Renal pelvis (tissue), 4 donors: ENCODE results near the gene TIMM10. TPM values are rescaled to one million over a fixed set of nuclear protein-coding genes. Genes with fewer than 3 reads are reported as not detected.
"Not testable (repeated sequence)": the region's sequence is repeated elsewhere in the genome, so short reads cannot be mapped to it uniquely, and the experiment has no call there.

Source experiments
- DNase-seq: peaks from one replicate; pipeline ENCODE4 v3.0.0-alpha.2; 2013
- polyA plus RNA-seq, 3 donors: library from polyadenylated mRNA; unstranded; fragments of 120-200 nt; gene quantifications; one replicate each; pipeline ENCODE4 v1.2.1, GENCODE V29; 2013; ENCODE audit not compliant: insufficient read length in 3 of 3

The TIMM10 gene
- polyA plus RNA-seq, 3 donors: 33.1 to 47.7 (median 40.0) TPM

DNA sequence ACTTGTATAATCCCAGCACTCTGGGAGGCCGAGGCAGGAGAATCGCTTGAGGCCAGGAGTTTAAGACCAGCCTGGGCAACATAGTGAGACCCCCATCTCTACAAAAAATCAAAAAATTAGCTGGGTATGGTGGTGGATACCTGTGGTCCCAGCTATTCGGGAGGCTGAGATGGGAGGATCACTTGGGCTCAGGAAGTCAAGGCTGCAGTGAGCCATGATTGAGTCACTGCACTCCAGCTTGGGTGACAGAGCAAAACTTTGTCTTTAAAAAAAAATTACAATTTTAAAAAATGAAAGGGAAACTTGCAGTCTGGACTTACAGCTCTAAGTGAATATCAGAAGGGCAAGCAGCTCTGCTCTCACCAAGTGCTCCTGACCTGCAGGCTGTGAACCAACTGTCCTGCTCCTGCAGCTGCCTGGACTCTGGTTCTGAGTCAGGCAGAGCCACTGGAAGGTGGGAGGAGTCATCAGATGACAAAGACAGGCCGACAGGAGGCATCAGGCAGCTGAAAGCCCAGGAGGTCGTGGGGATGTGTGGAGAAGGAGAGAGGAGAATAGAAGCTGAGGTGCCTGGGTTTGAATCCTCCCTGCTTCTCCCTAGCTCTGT lies 16.4 kb upstream of the TIMM10 start:
- DNase-seq: no peak

DNA sequence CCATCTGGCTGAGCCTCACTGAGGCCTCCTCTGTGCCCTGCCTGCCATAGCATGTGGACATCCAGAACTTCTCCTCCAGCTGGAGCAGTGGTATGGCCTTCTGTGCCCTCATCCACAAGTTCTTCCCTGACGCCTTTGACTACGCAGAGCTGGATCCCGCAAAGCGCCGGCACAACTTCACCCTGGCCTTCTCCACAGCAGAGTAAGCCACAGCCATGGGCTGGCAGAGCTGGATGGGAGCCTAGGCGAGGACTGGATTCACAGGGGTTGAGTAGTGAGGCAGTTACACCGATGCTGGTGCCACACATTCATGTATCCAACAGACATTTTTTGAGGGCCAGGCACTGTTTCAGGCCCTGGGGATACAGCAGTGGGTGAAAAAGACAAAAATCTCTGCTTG lies 15.9 kb upstream of the TIMM10 start:
- no peak for DNase-seq

DNA sequence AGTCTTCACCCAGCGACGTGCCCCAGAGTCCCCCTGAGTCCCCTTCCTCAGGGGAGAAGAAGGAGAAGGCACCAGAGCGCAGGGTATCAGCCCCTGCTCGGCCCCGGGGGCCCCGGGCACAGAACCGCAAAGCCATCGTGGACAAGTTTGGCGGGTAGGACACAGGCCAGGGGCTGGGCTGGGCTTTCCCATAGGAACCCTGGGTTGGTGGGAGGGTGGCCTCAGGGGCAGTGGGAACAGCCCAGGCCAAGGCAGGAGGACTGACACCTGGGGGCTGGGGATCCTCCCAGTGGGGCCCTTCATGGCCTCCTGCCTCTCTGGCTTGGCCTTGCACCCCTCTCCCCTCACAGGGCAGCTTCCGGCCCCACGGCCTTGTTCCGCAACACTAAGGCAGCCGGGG lies 15.3 kb upstream of the TIMM10 start:
- DNase-seq: no peak

DNA sequence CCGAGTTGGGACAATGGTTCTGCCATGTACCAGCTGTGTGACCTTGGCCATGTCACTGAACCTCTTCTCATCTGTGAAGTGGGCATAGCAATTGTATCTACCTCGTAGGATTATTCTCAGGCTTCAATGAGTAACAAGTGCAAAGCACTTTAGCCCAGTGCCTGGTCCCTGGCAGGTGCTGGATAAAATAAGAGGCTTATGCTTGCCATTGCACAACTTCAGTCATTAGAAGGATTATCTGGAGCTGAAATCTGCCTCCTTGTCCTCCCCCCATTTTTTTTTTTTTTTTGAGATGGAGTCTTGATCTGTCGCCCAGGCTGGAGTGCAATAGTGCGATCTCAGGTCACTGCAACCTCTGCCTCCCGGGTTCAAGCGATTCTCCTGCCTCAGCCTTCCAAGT lies 14.0 kb upstream of the TIMM10 start:
- no peak for DNase-seq

DNA sequence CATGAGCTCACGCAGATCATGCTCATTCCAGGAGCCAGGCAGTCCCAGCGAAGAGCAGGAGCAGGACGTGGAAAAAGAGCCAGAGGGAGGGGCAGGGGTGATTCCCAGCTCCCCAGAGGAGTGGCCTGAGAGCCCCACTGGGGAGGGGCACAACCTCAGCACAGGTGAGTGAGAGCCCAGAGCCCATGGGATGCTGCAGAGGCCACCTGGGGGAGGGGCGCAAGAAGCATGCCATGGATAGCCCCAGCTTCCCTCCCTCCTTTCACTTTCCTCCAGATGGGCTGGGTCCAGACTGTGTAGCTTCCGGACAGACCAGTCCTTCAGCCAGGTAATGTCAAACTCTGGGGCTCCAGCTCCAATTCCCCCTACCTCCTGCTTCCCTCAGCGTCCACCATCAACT lies 13.0 kb upstream of the TIMM10 start:
- no peak for DNase-seq

DNA sequence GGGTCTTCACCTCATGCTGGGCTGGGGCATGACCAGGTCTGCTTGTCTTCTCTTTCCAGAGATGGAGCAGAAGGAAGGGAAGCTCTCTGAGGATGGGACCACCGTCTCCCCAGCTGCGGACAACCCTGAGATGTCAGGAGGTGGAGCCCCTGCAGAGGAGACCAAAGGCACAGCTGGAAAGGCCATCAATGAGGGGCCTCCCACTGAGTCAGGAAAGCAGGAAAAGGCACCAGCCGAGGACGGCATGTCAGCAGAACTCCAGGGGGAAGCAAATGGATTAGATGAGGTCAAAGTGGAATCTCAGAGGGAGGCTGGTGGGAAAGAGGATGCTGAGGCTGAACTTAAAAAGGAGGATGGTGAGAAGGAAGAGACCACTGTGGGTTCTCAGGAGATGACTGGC lies 12.0 kb upstream of the TIMM10 start:
- no peak for DNase-seq

DNA sequence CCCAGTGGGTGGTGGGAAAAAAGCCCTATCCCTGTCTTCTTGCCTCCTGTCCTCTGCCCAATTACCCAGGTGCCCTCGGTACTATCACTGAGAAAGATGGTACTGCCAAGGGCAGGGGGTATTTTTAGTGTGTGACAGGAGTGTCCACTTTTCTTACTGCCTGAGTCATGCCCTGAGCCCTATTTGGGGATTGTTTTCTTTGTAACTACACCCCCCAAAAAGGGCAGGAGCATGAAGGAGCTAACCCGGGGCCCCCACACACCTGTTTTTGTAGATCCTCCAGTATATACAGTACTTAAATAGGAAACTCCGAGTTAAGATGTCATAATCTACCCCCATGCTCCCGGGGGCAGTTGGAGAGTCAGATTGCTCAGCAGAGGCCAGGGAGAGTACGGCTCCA lies 10.6 kb upstream of the TIMM10 start:
- no peak for DNase-seq

DNA sequence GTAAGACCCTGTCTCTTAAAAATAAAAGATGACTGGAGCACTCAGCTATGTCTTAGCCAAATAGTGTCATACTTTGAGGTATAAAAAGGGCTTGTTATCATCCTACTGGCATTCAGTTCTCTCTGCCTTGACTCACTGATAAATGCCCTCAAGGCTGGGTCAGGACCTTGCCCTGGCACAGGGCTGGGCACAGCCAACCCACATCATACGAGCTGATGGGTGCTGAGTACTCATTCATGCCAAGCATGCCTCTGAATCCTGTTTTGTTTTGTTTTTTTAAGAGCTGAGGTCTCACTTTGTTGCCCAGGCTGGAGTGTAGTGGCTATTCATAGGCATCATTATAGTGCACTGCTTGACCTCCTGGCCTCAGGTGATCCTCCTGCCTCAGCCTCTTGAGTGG lies 8.8 kb upstream of the TIMM10 start:
- no peak for DNase-seq

DNA sequence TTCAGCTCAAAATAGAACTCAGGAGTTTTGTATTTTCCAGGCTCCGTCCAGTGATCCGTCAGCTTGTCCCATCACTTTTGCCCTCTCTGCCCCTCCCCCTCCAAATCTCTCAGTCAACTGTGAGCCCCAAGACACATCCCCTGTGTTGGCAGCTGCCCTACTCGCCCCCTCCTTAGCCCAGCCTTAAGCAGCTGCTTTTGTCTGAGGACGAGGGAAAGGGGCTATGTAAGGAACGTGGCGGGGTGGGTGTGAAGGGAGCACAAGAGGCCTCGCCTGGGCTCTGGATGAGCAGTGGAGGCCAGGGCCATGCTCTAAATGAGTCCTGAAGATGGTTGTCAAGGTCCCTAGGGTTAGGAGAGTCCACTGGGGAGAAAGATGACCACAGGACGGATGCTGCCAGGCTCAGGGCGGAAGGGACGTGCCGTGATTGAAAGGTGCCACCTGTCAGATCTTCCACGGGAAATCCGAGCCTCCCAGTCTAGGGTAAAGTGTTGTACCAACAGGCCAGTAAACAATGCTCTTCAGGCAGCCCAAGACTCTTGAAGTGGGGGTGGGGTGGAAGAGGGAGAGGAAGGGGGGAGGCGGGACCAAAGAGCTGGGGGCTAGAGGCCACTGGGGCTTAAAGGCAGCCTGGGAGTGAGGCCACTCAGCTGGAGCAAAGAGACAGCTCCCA lies 6.5 kb upstream of the TIMM10 start, which contains the start of gene SMTNL1:
Gene SMTNL1 (plus strand): TSS at position 649 of the 673 bp plus-strand sequence. CDS start 5,048 bp downstream, outside the sequence.
- peak; percentile 27 for DNase-seq

DNA sequence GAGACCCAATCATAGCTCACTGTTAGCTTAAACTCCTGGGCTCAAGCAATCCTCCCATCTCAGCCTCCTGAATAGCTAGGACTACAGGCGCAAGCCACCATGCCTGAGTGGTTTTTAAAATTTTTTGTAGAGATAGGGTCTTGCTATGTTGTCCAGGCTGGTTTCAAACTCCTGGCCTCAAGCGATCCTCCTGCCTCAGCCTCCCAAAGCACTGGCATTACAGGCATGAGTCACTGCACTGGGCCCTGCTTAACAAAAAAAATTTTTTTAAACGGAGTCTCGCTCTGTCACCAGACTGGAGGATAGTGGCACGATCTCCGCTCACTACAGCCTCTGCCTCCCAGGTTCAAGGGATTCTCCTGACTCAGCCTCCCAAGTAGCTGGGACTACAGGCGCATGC lies 3.9 kb upstream of the TIMM10 start:
- DNase-seq: not testable (repeated sequence)

DNA sequence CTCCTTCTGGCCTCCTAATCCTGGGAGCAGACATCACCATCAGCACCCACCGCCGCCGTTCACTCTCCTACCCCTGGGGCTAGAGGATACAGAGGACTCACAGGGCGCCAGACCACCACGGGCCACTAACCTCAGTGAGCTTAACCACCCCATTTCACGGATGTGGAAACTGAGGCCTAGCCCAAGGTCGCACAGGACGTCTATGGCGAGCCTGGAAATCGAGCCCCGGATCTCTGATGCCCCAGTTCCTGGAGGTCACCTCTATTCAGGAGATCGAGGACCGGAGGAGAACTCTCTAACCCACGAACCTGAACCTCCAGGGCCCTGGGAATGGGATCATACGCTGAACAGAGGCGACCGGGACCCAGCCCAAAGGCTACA lies 349 bp downstream of the TIMM10 start:
- no peak for DNase-seq

DNA sequence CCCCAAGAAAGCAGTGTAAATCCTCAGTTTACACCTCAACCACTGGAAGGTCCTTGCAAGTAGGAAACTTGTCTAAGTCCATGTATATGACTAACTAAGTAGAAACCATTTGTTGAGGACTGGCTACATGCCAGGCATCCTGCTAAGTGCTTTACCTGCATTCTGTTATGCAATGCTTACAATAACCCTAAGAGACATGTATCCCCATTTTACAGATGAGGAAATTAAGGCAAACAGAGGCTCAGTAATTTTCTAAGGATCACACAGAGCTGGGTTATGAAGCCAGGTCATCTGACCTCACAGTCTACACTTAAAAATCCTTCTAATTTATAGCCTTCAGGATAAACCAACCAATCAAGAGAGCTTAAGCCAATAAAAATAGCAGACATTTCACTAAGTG lies 1.5 kb downstream of the TIMM10 start:
- no peak for DNase-seq

DNA sequence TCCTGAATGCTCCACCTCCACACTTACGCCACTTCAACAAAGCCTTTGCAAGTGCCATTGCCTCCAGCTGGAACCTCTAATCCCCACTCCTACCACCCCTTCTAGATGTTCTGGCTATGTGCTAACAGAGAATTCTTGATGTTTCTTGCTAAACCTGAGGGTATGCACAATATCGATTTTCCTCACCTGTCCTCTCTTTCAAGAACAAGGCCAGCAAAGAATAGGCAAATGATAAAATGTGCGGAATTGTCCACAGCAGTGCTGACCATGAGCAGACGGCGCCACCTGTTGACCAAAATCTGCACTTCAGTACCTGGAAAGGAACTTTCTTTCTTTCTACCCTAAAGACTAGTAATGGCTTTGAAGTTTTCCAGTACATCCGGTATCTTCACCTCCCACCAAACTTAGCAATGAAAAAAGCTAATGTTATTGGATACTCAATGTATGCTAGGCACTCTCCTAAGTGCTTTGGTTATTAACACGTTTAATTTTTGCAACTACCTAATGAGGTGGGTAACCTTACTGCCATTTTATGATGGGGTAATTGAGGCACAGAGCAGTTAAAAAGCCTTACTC lies 3.4 kb downstream of the TIMM10 start:
- peak; percentile 59 for DNase-seq

DNA sequence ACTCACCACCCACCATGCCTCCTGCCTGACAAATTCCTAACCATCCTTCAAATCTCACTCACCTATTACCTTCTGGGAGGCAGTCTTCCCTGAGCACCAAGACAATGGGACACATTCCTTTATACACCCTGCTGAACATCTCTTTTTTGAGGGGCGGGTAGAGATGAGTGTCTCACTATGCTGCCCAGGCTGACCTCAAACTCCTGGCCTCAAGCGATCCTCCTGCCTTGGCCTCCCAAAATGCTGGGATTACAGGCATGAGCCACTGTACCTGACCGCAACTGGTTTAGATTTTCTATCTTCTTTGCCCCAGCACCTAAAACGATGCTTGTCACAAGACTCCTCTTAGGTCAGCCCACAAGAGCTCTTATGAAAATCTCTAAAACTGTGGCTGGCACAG lies 7.1 kb downstream of the TIMM10 start:
- DNase-seq: no peak

DNA sequence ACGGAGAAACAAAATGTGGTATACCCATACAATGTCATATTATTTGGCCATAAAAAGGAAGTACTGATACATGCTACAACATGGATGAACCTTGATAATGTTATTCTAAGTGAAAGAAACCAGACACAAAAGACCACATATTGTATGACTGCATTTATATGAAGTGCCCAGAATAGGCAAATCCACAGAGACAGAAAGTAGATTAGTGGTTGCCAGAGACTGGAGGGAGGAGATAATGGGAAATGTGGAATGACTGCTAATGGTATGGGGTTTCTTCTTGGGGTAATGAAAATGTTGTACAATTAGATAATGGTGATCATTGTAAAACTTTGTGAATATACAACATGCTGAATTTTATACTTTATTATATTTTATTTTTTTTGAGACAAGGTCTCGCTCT lies 9.4 kb downstream of the TIMM10 start:
- DNase-seq: no peak

DNA sequence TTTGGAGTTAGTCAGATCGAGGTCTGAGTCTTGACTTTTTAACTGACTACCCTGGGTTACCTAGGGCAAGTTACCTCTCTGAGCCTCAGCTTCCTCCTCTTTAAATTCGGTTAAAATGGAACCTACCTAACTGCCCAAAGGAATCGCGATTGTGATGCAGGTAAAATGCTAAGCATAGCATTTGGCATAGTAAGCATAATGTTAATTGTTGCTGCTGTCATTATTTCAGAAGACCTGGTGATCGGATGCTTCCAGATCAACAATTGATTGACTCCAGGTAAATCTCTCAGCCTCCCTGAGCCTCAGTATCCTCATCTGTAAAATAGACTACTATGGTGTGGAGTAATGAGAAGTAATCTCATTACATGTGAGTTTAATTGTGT lies 14.5 kb downstream of the TIMM10 start:
- no peak for DNase-seq

DNA sequence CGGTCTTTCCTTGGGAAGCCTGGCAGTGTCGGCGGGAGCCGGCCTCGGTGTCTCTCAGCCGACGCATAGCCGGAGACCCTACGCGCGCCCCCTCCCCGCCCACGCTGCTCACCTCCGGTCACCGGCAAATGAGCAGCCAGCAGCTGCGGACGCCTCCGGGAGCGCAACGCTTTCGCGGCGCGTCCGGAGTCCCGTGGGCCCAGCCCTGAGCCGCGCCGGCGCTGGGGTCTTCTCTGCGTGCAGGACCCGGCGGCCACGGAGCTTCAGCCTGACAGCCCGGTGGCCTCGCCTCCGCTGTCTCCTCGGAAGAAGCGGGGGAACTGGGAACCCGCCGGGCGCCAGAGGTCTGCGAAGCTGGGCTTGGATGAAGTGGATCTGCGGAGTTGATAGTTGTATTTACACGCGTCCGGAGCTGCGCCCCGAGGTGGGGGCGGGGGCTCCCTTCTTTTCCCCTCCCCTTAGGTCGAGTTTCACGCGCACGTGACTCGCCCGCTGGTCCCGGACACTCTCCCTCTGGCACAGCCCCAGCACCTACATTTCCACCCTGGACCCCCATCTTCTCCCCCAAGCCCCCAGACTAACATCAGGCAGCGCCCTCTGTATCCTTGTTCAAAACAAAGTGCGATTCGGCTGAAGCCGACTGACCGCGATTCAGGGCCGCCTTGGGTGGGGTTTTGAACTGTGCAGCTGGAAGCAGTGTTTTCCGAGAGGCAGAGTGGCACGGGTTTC lies 15.1 kb downstream of the TIMM10 start, which contains the start of gene SLC43A1:
Gene SLC43A1 (minus strand): TSS at position 371 of the 729 bp plus-strand sequence. CDS start 1,591 bp downstream, outside the sequence.
- peak; percentile 35 for DNase-seq

DNA sequence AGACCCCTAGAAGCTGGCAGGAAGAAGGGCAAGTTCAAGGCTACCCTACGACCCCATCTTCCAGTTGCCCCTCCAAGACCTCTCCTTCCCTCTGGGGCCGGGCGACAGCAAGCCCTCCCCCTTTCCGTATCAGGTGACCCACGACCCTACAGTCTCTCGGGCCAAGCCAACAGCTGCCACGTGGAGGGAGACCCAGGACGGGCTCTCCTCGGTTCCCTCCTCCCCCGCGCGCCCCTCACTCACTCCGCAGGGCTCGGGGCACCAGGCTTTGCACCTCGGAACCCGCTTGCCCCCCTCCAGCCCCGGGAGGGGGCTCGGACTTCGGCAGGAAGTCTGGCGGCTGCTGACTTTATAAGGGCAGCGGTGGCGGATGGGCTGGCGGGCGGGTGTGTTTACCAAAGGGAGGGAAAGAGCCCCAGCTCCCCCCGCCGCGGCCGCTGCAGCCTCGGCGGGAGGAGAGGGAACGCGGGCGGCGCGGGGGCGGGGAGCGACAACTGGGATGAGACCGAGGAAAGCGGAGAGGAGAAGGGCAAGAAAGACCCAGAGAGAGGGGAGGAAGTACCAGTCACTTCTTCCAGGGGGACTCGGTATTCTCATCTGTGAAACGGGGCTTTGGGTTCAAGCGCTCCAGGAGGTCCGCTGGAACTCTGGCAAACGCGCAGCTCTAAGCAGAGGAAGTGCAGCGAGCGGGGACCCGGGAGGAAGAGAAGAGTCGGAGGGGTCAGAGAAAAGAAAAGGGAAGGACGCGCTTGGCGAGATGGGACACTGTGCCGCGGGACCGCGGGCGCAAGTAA lies 15.8 kb downstream of the TIMM10 start:
- DNase-seq: peak; percentile 24

DNA sequence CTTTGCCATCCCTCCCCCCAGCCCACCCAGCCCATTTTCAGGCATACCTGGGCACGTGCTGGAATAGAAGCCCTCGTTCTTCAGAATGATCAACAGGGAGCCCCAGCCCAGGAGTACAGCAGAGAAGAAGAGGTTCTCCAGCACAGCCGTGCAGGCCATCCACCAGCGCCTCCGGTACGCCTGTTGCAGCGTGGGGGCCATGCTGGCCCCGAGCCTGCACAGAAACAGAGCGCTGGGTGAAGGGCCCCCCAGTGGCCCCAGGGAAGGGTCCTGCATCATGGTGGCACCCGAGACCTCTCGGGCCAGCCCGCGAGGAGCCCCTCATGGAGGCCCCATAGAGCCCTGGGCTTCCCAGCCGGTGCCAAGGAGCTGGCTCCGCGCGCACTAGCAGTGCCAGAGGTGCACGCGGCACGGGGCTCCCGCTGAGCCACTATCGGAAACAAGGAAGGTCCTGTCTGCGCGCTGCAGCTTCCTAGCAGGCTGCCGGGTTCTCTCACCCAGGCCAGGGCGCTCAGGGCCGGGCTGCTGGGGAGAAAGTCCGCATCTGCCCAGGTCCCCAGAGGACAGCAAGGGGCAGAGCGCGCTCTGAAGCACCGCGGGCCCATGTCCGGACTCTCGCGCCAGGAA lies 16.5 kb downstream of the TIMM10 start:
- DNase-seq: no peak

DNA sequence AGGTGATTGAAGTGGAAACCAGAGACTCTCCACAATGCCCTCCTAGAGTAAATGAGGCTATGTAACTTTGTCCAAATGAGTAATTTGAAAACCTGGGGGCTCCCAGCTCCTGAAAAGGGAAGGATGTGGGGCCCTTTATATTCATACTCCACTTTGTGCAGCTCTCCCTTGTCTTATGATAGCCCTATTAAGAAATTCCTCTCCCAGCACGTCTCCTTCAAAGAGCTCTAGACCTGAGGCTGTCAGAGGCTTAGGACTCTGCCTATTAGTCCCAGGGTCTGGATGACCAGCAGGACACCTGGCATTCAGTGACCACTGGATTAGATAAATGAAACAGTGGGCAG lies 17.1 kb downstream of the TIMM10 start:
- no peak for DNase-seq

DNA sequence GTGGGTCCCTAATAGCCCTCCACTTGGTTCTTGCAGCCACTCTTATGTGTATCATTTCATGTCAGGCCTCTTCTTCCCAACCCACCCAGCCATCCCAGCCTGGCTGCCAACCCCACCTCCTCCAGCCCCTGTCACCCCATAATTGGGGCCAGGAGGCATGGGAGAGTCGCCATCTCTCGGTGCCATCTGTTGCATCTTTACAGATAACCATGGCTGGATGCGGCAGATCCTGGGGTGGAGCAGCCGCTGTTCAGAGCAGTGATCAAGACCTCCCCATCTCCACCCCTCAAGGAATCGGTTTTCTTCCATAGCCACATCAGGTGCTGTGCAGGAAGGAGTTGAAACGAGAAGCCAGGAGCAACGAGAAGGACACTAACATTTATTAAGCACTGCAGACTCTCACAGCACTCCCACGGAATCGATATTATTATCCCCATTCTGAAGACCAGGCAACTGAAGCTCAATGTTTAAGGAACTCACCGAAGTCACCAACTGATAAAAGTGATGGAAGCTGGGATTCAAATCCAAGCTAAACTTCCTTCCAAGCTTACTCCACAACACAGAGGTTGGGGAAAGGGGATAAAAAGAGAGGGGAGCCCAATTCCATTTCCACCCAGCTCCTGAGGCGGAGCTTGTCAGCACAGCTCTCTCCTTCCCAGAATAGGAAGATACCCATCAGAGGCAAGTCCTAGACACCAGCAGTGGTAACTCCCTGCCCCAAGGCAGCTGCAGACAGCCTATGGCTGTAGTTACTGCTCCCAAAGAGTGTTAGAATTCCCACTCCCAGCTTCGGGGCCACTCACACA lies 17.7 kb downstream of the TIMM10 start:
- no peak for DNase-seq
